ENCODE results near the gene PIEZO2. TPM values are rescaled to one million over a fixed set of nuclear protein-coding genes. Genes with fewer than 3 reads are reported as not detected.

PIEZO2 gene
- total RNA-seq, 1 experiment from 2014 or later = 5.5 TPM

DNA sequence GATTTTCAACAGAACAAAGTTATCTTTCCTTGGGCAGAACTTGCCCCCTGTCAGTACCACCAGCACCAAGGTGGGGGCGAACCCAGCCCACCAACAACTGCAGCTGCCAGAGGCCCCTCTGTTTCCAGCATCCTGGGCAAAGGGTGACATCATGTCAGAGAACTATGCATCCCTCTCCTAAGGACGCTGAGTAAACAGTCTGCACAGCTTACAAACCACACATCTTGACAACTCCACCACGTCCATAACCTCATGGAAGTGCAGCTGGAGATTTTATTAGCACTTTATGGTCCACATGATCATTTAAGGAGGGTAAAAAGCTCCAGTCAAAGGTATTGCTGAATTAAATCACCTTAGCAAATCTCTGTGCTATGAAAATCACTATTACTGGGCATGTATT lies 40.4 kb downstream of the PIEZO2 start:
- no peak overlapping the region for H3K4me3 ChIP-seq (ENCODE audit: low read depth, low read length, poor library complexity, severe bottlenecking)
- DNase-seq (ENCODE audit: low spot score) = no peak
- H3K36me3 ChIP-seq (ENCODE audit: insufficient read depth, low read length, poor library complexity, severe bottlenecking) = no peaks in the 10 kb centered on the region
- ChIA-PET POLR2A (ENCODE audit: low non-redundant PET) (no interaction called here), CTCF (no interaction called here)
- intact Hi-C loops (cut with micrococcal nuclease; ENCODE audit: unreplicated experiment) = no loop called here
- H3K9me3 ChIP-seq (ENCODE audit: low read depth, low read length, poor library complexity, severe bottlenecking) = no peaks in the 10 kb centered on the region
- no peaks in the 10 kb centered on the region for H3K27me3 ChIP-seq (replicated peaks; ENCODE audit: insufficient read depth, low read depth, low read length, poor library complexity)
- no peak overlapping the region for H3K27ac ChIP-seq (ENCODE audit: low read depth, low read length, poor library complexity, severe bottlenecking)
- no TSS peak for BruUV-seq (replicated peaks)
- no peaks in the 10 kb centered on the region for H3K4me1 ChIP-seq (ENCODE audit: insufficient read depth, low read length, poor library complexity, severe bottlenecking)
- TF ChIP-seq CTCF (conservative IDR thresholded peaks at IDR 0.05; ENCODE audit: low read depth, low read length) (no peak), EZH2 (IDR thresholded peaks at IDR 0.05; ENCODE audit: borderline replicate concordance, low read depth, low read length, poor library complexity, severe bottlenecking) (no peak)

- POLR2A ChIA-PET (ENCODE audit: low non-redundant PET) = no interaction called here
Observed at GRCh38 chr18:11106894-11107293, 42.5 kb downstream of the PIEZO2 start.

GRCh38 chr18:11105463-11105862 lies 43.9 kb downstream of the PIEZO2 start:
- no TSS peak for BruUV-seq (replicated peaks)
- Histone ChIP-seq H3K27me3 (replicated peaks; ENCODE audit: insufficient read depth, low read depth, low read length, poor library complexity) (no peaks in the 10 kb centered on the region), H3K4me3 (ENCODE audit: low read depth, low read length, poor library complexity, severe bottlenecking) (no peak overlapping the region), H3K27ac (ENCODE audit: low read depth, low read length, poor library complexity, severe bottlenecking) (no peak overlapping the region), H3K36me3 (ENCODE audit: insufficient read depth, low read length, poor library complexity, severe bottlenecking) (no peaks in the 10 kb centered on the region), H3K4me1 (ENCODE audit: insufficient read depth, low read length, poor library complexity, severe bottlenecking) (no peaks in the 10 kb centered on the region), H3K9me3 (ENCODE audit: low read depth, low read length, poor library complexity, severe bottlenecking) (no peaks in the 10 kb centered on the region)
- no peak for DNase-seq (ENCODE audit: low spot score)
- POLR2A ChIA-PET (ENCODE audit: low non-redundant PET) = no interaction called here
- TF ChIP-seq EZH2 (IDR thresholded peaks at IDR 0.05; ENCODE audit: borderline replicate concordance, low read depth, low read length, poor library complexity, severe bottlenecking) (no peak), CTCF (conservative IDR thresholded peaks at IDR 0.05; ENCODE audit: low read depth, low read length) (no peak)
- intact Hi-C loops (cut with micrococcal nuclease; ENCODE audit: unreplicated experiment) = no loop called here
- CTCF ChIA-PET = no interaction called here

More at GRCh38 chr18:11106894-11107293, 42.5 kb downstream of the PIEZO2 start:
- Histone ChIP-seq H3K4me3 (ENCODE audit: low read depth, low read length, poor library complexity, severe bottlenecking) (no peak overlapping the region), H3K27me3 (replicated peaks; ENCODE audit: insufficient read depth, low read depth, low read length, poor library complexity) (no peaks in the 10 kb centered on the region), H3K4me1 (ENCODE audit: insufficient read depth, low read length, poor library complexity, severe bottlenecking) (no peaks in the 10 kb centered on the region), H3K9me3 (ENCODE audit: low read depth, low read length, poor library complexity, severe bottlenecking) (no peaks in the 10 kb centered on the region), H3K36me3 (ENCODE audit: insufficient read depth, low read length, poor library complexity, severe bottlenecking) (no peaks in the 10 kb centered on the region), H3K27ac (ENCODE audit: low read depth, low read length, poor library complexity, severe bottlenecking) (no peak overlapping the region)
- CTCF ChIA-PET = no interaction called here
- intact Hi-C loops (cut with micrococcal nuclease; ENCODE audit: unreplicated experiment) = no loop called here
- TF ChIP-seq CTCF (conservative IDR thresholded peaks at IDR 0.05; ENCODE audit: low read depth, low read length) = no peak
- TF ChIP-seq EZH2 (IDR thresholded peaks at IDR 0.05; ENCODE audit: borderline replicate concordance, low read depth, low read length, poor library complexity, severe bottlenecking) = no peak
- no TSS peak for BruUV-seq (replicated peaks)
- no peak for DNase-seq (ENCODE audit: low spot score)
